ENCODE data around the gene CGRRF1.

The CGRRF1 gene

DNA sequence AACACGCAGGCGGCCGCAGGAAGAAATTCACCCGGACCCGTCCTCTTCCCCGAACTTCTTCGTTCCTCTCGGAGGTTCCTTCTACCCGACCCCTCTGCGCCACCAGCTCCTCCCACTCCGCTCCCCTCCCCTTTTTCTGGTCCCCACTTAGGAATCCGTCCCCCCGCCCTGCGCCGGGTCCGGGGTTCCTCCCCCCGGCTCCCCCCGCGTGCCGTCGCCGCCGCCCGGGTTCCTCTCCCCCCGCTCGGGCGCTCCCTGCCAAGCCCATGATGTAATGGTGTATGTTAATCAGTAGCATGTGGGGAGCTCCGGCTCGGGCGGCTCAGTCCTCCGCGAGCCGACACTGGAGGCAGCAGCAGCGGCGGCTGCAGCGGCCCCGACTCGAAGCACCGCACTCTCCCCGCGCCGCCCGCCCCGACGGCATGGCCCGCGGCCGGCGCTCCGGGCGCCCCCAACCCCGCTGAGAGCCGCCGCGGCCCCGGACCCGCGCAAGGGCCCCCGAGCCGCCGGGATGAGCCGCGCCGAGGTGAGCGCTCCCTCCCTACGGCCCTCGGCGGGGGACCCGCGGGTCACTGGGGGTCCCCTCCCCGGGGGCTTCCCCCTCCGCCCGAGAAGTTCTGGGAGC, 56.2 kb downstream of the CGRRF1 start:
- Histone ChIP-seq H3K4me2 (ENCODE audit: low read length, poor library complexity, severe bottlenecking) (peak overlapping the region; percentile 99), H4K91ac (ENCODE audit: low read length) (peak overlapping the region; percentile 85), H3K9ac (ENCODE audit: low read length) (peak overlapping the region; percentile 96), H3K9me3 (ENCODE audit: control insufficient read depth, low read length) (no peaks in the 10 kb centered on the region), H2BK15ac (ENCODE audit: low read depth, poor library complexity, severe bottlenecking) (peak overlapping the region; percentile 73), H3K14ac (ENCODE audit: low read length in 2 of 2) (peak overlapping the region; percentile 28 to 82), H3K4ac (ENCODE audit: low read depth in 1 of 2, low read length in 2 of 2) (peak overlapping the region; percentile 84 to 88), H3K36me3 (ENCODE audit: control insufficient read depth in 1 of 2, insufficient read depth in 2 of 2, low read depth in 1 of 2, low read length in 2 of 2) (peaks cover 0 to 3% of the 10 kb centered on the region in 2 experiments), H3K4me1 (ENCODE audit: control insufficient read depth, insufficient read depth, low read depth, low read length) (peaks cover 12% of the 10 kb centered on the region), H3K4me3 (ENCODE audit: insufficient read depth in 1 of 2, low read depth in 1 of 2, low read length in 2 of 2) (peak overlapping the region; percentile 89 to 92), H3K27me3 (ENCODE audit: control insufficient read depth in 1 of 2, insufficient read depth in 1 of 2, low read length in 2 of 2) (no peaks in the 10 kb centered on the region), H3K23ac (ENCODE audit: low read length in 2 of 2) (peak overlapping the region; percentile 60 to 72), H4K8ac (ENCODE audit: low read length) (peak overlapping the region; percentile 80), H3K79me1 (replicated peaks; ENCODE audit: low read length, poor library complexity, severe bottlenecking) (no peaks in the 10 kb centered on the region), H3K27ac (ENCODE audit: low read length, poor library complexity, severe bottlenecking) (peak overlapping the region; percentile 80), H2AK5ac (ENCODE audit: low read length, severe bottlenecking) (no peak overlapping the region), H3K18ac (ENCODE audit: low read depth in 1 of 2, low read length in 2 of 2) (peak overlapping the region; percentile 82 to 88), H2BK120ac (ENCODE audit: low read depth, low read length) (peak overlapping the region; percentile 98), H2AFZ (ENCODE audit: low read depth, low read length) (no peak overlapping the region), H2BK12ac (ENCODE audit: low read length in 2 of 2) (peak overlapping the region in 1 of 2 experiments; percentile 98), H2BK5ac (ENCODE audit: low read depth, low read length, poor library complexity, severe bottlenecking) (peak overlapping the region; percentile 96)
- DNase-seq = peak; percentile 93
- 2% methylated on average over 55 of the region's 73 CpGs for WGBS

DNA sequence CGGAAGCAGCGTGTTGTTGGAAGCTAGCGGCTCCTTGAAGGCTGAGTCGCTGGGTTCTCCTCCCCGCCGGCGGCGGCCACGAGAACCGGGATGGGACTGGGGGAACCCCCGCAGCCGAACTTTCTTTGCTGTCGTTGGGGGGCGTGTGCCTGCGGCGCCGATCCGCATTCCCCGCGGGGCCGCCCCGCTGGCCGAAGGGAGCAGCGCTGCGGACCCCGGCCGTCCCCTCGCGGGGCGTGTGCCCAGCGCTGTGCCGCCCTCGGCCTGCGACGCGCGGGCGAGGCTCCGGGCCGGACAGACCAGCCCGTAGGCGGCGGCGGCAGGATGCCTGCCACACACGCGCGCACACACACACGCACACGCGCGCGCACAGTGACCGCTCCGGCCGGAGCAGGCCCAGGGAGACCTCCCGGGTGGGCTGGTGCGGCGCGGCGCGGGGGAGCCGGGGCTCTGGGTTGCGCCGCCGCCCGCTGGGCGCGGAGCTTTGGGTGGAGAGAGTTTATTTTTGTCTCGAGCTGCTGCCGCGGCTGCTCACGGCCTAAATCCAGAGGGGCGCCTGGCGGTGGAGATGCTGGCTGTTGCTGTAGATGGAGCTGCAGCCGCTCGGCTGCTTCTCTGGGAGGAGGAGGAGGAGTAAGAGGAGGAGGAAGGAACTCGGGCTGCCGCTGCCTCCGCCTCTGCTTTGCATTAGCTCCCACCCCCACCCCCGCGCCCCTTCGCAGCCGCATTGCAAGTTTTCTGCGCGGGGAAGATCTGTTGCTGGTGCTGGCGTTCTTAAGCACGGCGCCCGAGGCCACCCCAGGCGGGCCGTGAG, 56.9 kb downstream of the CGRRF1 start, which contains the start of gene SAMD4A:
TSS of gene SAMD4A (plus strand) at position 719 of the 814 bp plus-strand sequence. CDS start 789 bp downstream, outside the sequence.
- peak within 1 kb of the TSS; percentile 86 for H4K91ac ChIP-seq (ENCODE audit: low read length)
- no peak within 1 kb of the TSS for H2AK5ac ChIP-seq (ENCODE audit: low read length, severe bottlenecking)
- H3K36me3 ChIP-seq (ENCODE audit: control insufficient read depth in 1 of 2, insufficient read depth in 2 of 2, low read depth in 1 of 2, low read length in 2 of 2) = peaks cover under 1 to 3% of the 10 kb centered on the region in 2 experiments
- H2AFZ ChIP-seq (ENCODE audit: low read depth, low read length) = peak within 1 kb of the TSS; percentile 29
- peaks cover 12% of the 10 kb centered on the region for H3K4me1 ChIP-seq (ENCODE audit: control insufficient read depth, insufficient read depth, low read depth, low read length)
- H4K8ac ChIP-seq (ENCODE audit: low read length) = peak within 1 kb of the TSS; percentile 76
- WGBS = under 1% methylated on average over 48 of the region's 91 CpGs
- peak within 1 kb of the TSS; percentile 96 for H2BK5ac ChIP-seq (ENCODE audit: low read depth, low read length, poor library complexity, severe bottlenecking)
- peak within 1 kb of the TSS; percentile 89 to 92 for H3K4me3 ChIP-seq (ENCODE audit: insufficient read depth in 1 of 2, low read depth in 1 of 2, low read length in 2 of 2)
- H2BK15ac ChIP-seq (ENCODE audit: low read depth, poor library complexity, severe bottlenecking) = peak within 1 kb of the TSS; percentile 80
- peak within 1 kb of the TSS; percentile 99 for H3K4me2 ChIP-seq (ENCODE audit: low read length, poor library complexity, severe bottlenecking)
- H3K14ac ChIP-seq (ENCODE audit: low read length in 2 of 2) = peak within 1 kb of the TSS; percentile 86 to 99
- H3K4ac ChIP-seq (ENCODE audit: low read depth in 1 of 2, low read length in 2 of 2) = peak within 1 kb of the TSS; percentile 84 to 91
- DNase-seq = peak; percentile 91
- no peaks in the 10 kb centered on the region for H3K27me3 ChIP-seq (ENCODE audit: control insufficient read depth in 1 of 2, insufficient read depth in 1 of 2, low read length in 2 of 2)
- peak within 1 kb of the TSS; percentile 96 for H3K9ac ChIP-seq (ENCODE audit: low read length)
- peak within 1 kb of the TSS; percentile 88 to 96 for H3K18ac ChIP-seq (ENCODE audit: low read depth in 1 of 2, low read length in 2 of 2)
- H2BK120ac ChIP-seq (ENCODE audit: low read depth, low read length) = peak within 1 kb of the TSS; percentile 99
- no peaks in the 10 kb centered on the region for H3K9me3 ChIP-seq (ENCODE audit: control insufficient read depth, low read length)
- peak within 1 kb of the TSS; percentile 74 for H3K27ac ChIP-seq (ENCODE audit: low read length, poor library complexity, severe bottlenecking)
- H3K79me1 ChIP-seq (replicated peaks; ENCODE audit: low read length, poor library complexity, severe bottlenecking) = no peaks in the 10 kb centered on the region
- peak within 1 kb of the TSS; percentile 84 to 96 for H2BK12ac ChIP-seq (ENCODE audit: low read length in 2 of 2)
- H3K23ac ChIP-seq (ENCODE audit: low read length in 2 of 2) = peak within 1 kb of the TSS; percentile 60 to 72

DNA sequence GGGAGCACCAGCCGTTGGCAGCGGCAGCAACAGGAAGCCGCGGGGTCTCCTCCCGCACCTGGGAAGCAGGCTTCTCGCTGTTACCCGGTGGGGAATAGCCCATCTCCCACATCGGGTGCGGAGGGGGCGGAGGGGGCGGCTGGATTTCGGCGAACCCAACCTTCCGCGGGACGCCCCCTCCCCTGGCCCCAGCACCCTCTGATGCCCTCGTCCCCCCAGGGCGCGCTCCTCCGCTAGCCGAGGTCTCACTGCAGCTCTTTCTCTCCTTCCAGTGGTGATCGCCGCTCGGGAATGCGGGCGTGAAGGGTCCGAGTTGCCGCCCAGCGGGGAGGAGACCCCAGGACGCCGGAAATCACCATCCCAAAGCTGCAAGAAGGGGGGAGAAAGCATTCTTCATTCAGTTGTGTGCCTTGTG, 57.5 kb downstream of the CGRRF1 start:
- Histone ChIP-seq H3K23ac (ENCODE audit: low read length in 2 of 2) (no peak overlapping the region), H2BK5ac (ENCODE audit: low read depth, low read length, poor library complexity, severe bottlenecking) (peak overlapping the region; percentile 11), H3K4me1 (ENCODE audit: control insufficient read depth, insufficient read depth, low read depth, low read length) (peaks cover 11% of the 10 kb centered on the region), H2BK120ac (ENCODE audit: low read depth, low read length) (peak overlapping the region; percentile 29), H3K79me1 (replicated peaks; ENCODE audit: low read length, poor library complexity, severe bottlenecking) (no peaks in the 10 kb centered on the region), H3K9ac (ENCODE audit: low read length) (peak overlapping the region; percentile 96), H3K9me3 (ENCODE audit: control insufficient read depth, low read length) (peaks cover 1% of the 10 kb centered on the region), H4K8ac (ENCODE audit: low read length) (peak overlapping the region; percentile 10), H3K18ac (ENCODE audit: low read depth in 1 of 2, low read length in 2 of 2) (peak overlapping the region; percentile 78 to 84), H4K91ac (ENCODE audit: low read length) (peak overlapping the region; percentile 30), H3K27me3 (ENCODE audit: control insufficient read depth in 1 of 2, insufficient read depth in 1 of 2, low read length in 2 of 2) (no peaks in the 10 kb centered on the region), H2AK5ac (ENCODE audit: low read length, severe bottlenecking) (no peak overlapping the region), H2BK12ac (ENCODE audit: low read length in 2 of 2) (peak overlapping the region in 1 of 2 experiments; percentile 33), H2AFZ (ENCODE audit: low read depth, low read length) (peak overlapping the region; percentile 1), H3K27ac (ENCODE audit: low read length, poor library complexity, severe bottlenecking) (peak overlapping the region; percentile 35), H3K36me3 (ENCODE audit: control insufficient read depth in 1 of 2, insufficient read depth in 2 of 2, low read depth in 1 of 2, low read length in 2 of 2) (peaks cover 3 to 7% of the 10 kb centered on the region in 2 experiments), H3K4me2 (ENCODE audit: low read length, poor library complexity, severe bottlenecking) (peak overlapping the region; percentile 99), H3K4ac (ENCODE audit: low read depth in 1 of 2, low read length in 2 of 2) (peak overlapping the region in 1 of 2 experiments; percentile 91), H2BK15ac (ENCODE audit: low read depth, poor library complexity, severe bottlenecking) (no peak overlapping the region), H3K14ac (ENCODE audit: low read length in 2 of 2) (peak overlapping the region in 1 of 2 experiments; percentile 23), H3K4me3 (ENCODE audit: insufficient read depth in 1 of 2, low read depth in 1 of 2, low read length in 2 of 2) (peak overlapping the region; percentile 89 to 92)
- peak; percentile 66 for DNase-seq
- WGBS = under 1% methylated on average over 26 of the region's 31 CpGs
